CD4-positive, alpha-beta T cell treated with Interleukin-12 subunit alpha and Interleukin-12 subunit beta, for 1 hour (primary cell): Measurements from ENCODE around the gene RCAN1.
A peak's percentile ranks its signal among the peaks of the same experiment; 100 is the strongest.
"Not testable (repeated sequence)": the region's sequence is repeated elsewhere in the genome, so short reads cannot be mapped to it uniquely, and the experiment has no call there.

Experiments
- DNase-seq: peaks from one replicate; pipeline ENCODE4 v3.0.0-alpha.2; 2020

The RCAN1 gene

DNA sequence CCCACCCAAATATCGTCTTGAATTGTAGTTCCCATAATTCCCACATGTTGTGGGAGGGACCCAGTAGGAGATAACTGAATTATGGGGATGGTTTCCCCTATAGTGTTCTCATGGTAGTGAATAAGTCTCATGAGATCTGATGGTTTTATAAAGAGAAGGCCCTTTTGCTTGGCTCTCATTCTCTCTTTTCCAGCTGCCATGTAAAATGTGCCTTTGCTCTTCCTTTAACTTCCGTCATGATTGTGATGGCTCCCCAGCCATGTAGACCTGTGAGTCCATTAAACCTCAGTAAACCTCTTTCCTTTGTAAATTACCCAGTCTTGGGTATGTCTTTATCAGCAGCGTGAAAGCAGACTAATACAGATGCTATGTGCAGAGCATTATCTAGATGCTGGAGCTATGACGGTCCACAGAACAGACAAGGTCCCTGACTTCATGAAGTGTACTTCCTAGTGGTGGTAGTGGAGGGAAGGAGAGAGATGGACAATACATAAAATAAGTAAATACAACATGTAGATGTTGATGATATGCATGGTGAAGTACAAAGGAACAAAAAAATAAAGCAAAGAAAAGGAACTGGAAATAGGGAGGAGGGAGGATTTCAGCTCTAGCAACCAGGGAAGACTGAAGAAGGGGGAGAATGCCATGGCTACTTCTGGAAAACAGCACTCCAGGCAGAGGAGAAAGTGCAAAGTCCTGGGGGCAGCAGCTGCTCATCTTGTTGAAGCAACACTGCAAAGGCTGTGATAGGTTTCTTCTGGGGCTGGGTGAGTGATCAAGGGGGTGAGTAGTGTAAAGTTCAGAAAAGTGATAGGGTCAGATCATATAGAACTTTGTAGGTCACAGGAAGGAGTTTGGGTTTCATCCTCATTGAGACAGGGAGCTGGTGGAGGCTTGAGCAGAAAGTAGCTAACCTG is 6.8 kb upstream of the RCAN1 start:
- no peak for DNase-seq

DNA sequence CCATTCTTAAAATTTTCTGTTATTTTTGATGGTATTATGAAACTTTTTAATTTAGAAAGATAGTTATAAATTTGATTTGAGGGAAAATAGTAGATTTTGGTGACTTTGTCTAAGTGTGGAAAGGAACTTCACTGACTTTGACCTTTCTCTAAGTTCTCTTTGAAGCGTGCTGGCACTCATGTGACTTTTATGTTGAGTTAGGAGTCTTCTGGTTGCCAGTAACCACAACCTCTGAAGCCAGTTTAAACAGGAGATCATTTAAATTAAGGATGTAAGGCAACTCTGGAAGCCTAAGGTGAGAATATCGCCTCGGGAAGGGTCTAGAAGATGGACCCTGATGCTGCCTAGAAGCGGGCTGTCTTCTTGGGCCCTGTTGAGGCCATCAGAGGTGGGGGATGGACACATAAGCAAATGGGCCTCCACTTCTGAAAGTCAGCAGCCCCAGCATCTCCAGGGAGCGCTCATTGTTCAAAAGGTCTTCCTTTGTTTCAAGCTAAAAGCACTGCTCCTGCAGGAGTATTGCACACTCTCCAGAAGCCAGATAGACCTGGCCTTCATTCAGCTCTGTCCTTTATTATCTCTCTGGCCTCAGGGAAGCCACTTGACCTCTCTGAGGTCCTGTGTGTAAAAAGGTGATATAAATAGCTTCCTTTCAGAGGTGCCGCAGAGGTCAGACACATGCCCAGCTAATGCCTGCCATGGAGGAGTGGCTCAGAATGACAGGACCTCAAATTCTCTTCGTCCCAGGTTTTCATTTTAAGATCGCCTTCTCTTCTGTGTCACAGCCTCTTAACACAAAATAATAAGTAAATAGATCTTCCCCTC is 5.1 kb upstream of the RCAN1 start:
- DNase-seq = no peak

DNA sequence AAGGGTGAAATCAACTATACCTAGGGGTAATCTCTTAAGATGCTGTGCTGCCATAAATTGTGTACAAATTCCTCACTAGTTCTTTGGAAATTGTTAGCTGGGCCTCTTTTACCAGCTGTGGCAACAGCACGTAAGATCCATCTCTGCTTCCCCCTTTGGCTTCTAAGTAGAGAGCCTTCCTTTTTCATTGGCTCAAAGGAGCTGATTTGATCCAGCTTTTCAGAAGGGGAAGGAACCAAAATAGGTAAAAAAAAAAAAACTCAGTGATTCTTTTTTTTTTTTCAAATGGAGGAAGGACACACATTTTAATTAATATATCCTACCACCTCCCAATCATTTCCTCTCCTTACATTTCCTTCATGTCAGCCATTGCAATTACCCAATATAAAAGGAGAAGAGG is 4.0 kb upstream of the RCAN1 start:
- DNase-seq = no peak

DNA sequence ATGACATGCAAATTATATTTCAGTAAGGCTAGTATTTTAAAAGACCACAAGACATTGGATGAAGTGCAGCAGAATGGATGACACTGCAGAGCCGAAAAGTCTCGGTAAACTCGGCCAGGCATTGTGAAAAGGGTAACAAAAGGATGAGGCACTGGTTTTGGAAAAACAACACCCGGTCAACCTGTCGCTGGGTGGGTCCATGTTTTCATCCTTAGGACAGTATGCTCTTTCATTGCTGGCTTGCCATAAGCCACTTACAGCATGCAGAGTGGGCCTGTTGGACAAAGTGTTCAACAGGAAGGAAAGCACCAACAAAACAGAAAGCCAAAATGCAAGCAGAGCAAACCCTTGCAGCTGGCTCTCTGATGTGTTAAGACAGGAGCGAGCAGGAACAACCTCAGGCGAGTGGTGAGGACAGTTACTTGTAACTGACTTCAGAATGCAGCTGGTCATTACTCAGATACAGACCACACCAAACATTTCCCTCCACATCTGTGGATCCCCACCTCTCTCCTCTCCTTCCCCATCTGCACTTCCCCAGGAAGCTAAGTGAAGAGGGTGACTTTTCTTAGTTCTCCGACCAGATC is 2.9 kb upstream of the RCAN1 start:
- DNase-seq = no peak

DNA sequence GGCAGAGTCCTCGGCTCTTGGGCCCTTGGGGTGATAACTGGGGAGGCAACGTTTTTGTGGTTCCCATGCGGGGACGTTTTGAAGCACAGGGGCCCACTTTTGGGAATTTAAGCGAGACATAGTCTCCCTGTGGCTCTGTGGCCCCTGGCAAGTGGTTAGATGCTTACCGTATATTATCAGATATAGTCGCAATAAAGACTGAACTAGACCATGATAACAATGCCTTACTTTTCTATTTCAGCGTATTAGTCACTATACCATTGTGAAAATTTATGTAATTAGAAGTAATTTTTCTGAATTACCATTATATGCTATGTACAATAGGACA is 538 bp upstream of the RCAN1 start:
- no peak for DNase-seq

DNA sequence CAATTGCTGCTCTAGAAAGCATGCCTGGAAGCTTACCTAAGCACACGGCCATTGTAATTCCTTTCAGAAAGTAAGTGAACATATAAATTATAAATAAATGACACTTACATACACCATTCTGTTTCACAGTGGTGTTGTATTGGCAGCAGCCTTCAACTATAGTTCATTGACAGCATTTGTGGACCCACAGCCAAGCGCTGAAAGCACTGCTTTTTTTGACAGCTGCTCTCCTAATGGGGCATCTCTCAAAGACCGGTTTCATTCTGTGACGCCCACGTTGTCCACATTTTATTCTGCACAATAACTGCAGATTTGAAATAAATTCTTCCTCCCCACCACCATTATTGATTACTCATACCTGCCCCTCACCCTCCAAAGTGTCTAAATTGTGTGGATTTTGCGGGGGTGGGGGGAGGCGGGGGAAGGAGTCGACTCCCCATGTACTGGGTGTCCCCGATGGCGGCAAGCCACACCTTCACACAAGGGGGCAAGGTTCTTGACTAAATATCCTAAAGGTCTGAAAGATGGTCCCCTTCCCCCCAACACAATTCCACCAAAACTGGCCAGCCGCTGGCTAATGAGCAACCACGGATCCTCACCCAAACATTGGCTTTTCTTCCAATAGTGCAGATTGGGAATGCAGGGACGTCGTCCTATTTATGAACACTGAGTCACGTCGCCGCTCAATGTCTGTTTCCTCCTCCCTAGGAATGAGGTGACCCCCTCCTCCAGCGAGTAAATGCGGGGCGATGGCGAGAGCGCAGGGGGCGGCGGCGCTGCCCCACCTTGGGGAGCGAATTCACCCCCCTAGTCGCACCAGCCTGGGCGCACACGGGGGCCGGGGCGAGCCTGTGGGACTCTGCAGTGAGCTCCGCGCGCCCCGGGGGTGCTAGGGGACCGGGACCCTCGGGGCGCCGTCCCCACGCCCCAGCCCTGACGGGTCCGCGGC is 960 bp downstream of the RCAN1 start:
- DNase-seq = no peak

DNA sequence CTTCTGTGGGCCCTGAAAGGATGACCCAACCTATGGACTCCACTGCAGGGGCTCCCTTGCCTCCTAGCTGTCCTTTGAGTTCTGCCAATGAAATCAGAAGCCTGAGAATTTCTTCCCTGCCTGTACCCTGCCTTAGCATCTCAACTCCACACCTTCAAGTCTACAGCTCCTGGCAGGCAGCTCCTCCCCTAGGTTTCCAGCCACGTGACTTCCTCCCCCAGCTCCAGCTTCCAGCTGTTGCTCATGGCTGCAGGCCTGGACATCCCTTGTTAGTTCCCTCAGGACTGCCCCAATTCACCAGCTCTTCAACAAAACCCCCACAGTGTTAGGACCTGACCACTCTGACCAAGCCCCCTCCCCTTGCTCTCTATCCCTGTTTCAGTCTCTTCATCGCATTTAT is 2.4 kb downstream of the RCAN1 start:
- no peak for DNase-seq

DNA sequence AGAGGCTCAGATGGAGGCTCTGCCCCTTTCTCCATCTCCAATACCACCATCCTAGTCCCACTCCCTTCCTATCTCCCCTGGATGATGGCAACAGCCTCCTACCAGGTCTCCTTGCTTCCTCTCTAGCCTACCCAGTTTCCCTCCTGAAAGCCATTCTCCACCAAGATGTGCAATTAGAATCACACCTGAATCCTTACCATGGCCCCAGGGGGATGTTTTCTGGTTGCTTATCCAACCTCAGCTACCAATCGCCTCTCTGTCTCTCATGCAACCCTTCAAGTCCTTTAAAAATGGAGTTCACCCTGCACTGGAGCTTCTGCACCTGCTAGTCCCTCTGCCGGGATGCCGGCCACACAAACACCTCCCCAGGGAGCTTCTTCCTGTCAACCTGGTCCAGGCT is 2.9 kb downstream of the RCAN1 start:
- DNase-seq = no peak

DNA sequence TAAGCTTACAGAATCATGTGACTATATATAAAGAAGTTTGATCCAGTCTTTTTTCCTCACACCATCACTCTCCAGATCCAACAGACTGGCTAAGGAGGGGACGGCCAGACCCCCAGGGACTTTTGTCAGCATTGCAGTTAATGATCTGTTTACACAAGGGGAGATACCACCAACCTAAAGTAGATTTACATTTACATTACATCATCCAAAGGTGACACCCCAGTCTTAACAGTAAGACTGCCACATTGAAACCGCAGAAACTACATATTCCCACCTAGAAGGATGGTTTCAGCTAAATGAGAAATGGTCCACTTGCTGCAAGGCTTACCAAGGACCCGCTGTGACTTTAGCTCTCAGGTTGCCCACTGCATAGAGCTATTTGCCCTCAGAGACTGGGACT is 3.4 kb downstream of the RCAN1 start:
- DNase-seq = no peak

DNA sequence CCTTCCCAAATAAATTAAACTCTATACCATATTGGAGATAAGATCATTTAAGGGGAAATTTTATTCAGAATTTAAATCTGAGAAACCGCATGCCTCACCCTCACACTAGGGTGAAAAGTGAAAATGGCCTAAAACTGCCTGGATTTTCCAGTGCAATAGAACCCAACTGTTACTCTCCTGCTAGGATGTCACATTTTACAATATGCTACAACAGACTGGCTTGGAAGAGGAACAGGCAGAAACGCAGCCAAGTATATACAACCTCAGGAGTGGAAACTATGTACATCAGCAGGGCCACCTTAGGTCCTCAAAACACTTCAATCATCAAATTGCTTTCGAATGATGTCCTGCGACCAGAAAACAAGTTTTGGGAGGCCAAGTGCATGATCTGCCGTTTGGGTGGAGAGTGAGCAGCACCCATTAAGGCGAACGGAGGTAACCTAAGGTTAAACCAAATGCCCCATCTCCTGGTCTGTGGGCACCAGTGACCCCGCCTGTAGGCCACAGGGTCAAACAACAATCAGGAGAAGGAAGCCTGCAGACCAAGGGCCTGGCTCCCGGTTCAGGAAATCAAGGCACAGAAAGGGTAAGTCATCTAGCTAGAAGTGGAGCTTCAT is 4.9 kb downstream of the RCAN1 start:
- DNase-seq = no peak

DNA sequence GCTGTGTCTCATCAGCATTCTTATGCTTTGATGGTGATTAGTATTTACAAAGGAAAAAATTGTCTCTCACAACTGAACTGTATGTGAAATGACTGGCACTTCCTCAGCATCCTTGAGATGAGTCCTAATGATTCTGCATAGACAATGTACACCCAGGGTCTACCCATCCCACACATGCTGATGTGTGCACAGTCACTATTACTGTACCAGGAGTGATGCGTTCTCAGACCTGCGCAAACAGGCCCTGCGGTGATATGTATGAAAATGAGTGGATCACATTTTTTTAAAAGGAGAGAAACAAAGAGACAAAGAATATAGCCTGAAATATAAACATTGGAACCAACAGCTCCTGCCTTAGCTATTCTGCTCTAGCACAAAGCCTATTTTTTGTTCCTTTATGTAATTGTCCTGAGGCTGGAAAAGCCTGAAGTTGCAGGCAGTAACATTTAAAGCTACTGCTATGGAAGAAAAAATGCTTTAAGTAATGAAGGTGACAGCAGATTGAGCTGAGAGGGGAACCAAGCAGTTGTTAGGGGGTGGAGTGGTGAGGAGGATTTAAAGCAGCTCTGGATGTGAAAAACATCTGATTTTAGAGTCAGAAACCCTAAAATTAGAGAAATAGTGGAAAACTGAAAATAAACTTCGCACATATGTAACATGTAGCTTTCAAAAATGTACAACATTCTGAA is 5.5 kb downstream of the RCAN1 start:
- DNase-seq = no peak

DNA sequence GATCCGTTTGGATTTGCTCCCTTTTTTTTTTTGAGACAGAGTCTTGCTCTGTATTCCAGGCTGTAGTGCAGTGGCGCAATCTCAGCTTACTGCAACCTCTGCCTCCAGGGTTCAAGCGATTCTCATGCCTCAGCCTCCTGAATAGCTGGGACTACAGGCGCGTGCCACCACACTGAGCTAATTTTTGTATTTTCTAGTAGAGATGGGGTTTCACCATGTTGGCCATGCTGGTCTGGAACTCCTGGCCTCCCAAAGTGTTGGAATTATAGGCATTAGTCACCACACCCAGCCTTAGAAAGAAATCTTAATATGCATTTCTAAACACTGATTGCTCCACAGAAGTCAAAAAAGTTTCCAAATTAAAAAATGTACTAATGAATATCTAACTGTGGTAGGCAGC is 7.5 kb downstream of the RCAN1 start:
- DNase-seq = not testable (repeated sequence)

DNA sequence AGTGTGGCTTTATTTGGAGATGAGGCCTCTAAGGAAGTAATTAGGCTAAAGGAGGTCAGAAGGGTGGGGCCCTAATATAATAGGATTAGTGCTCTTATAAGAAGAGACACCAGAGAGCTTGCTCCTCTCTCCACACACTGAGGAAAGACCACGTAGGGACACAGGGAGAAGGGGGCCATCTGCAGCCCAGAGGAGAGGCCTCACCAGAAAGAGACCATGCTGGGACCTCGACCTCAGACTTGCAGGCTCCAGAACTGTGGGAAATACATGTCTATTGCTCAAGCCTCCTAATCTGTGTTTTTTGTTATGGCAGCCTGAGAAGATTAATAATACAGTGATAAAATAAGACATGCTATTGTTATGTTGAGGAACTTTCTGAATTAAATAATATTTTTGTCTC is 8.3 kb downstream of the RCAN1 start:
- no peak for DNase-seq

DNA sequence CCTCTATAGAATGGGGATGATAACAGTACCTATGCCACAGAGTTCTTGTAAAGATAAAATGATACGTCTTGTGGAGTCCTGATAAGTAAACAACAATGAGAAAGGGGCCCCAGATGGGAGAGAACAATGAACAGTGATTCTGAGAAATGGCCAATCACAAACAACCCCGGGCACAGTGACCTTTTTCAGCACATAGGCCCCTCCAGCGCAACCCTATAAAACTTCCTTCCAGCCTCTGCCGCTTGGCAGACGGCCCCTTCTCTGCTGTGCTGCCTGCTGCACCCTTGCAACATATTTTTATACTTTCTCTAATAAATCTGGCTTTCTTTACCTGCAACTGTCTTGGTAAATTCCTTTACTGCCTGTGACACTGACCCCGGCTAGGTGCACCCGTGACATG is 8.9 kb downstream of the RCAN1 start:
- DNase-seq = no peak

DNA sequence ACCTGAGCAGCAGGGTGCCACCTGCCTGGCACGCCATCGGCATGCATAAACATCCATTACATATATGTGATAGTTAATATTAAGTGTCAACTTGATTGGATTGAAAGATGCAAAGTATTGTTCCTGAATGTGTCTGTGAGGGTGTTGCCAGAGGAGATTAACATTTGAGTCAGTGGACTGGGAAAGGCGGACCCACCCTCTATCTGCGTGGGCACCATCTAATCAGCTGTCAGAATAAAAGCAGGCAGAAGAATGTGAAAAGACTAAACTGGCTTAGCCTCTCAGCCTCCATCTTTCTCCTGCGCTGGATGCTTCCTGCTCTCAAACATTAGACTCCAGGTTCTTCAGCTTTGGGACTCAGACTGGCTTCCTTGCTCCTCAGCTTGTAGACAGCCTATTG is 10.0 kb downstream of the RCAN1 start:
- not testable (repeated sequence) for DNase-seq

DNA sequence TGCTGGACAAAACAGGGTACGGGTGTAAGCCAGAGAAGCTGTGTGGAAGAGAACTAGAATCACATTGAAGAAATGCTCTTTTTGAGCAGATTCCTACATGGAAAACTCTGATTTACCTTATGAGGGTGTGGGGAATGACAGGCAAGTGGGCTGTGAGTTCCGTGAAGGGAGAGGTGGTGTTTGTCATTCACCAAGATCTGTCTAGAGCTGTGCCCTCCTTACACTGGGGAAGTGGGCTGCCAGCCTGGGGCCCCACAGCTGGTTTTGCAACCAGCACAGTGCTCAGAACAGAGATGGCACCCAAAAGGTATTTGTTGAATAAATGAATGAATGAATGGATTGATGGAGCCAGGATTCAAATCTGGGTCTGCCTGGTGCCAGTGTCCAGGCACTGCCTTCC is 10.4 kb downstream of the RCAN1 start:
- no peak for DNase-seq

DNA sequence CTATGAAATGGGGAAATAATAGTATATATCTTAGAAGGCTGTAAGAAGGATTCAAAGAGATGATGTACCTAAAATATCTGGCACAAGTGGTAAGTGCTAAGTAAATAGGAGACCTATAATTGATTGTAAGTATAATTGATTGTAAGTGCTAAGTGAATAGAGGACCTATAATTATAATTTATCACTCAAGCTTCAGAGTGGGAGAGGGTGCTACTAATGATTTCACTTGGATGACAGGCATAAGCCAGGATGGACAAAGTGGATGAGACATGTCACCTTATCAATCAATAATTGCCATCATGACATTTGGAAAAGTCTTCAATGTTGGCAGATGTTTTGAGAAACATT is 11.2 kb downstream of the RCAN1 start:
- no peak for DNase-seq

DNA sequence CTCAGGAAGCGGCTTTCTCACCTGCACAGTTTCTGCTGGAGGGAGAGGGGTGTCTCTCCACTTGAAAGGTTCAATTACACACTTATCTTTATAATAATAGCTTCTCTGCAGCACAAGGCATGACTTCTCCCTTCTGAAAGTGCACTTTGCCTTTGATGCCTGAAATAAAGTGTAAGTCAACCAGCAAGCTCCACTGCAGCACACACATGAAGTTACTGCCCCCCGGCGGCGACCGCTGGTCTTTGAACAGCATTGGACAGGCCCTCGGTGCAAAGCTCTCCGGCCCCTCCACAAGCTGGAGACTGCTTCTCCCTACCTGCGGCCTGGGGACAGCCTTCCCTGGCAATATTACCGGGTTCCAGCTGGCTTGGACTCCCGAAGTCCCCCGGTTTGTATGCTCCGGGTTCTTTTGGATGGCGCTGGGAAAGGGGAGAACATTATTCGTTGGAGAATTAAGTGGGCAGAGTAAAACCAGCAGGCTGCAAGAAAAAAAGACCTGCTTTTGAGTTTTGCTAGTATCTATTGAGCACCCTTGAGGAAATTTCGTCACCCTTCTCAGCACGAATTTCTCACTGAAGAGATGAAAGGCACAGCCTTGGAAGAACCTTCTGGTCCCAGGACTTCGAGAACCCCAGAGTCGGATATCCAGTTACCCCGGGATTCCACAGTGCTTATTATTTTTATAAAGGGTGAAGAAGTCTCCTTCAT is 11.8 kb downstream of the RCAN1 start:
- DNase-seq = peak; percentile 37

DNA sequence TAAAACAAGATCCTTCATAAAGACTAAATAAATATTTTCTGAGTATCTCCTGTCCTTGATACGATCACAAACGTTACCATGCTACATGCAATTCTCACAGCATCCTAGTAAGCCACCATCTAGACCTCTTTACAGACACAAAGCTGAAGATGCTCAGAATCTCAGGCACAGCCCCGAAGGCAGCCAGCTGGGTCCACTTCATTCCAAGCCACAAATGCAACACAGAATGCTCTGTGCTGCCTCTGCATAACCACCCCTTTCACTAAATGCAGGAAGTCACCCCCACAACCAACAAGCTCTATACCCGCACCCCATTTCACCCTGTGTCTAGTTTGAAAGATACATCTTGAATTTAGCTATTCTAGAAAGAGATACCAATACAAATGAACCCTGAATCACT is 12.9 kb downstream of the RCAN1 start:
- DNase-seq = no peak

DNA sequence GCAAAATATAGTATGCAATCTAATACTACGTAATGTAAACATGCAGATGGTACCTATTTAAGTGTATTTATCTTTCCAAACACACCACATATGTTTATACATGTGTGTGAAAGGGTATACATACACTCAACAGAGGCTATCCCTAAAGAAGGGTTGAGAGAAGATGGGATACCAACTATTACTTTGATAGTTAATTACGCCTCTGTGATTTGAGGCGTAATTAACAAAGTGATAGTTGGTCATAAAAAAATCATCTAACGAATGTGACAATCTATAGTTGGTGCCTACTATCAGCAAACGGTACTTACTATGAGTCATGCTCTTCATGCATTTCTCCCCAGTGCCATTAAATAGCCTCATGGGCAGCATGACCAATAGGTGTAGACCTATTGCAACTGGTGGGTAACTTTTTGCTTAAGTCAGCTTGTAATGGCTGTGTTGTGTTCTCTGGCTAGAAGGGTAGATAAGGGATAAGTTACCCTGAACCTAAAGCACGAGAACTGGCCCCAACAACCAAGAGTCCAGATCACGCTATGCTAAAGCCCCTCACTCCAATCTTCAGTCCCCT is 15.3 kb downstream of the RCAN1 start:
- DNase-seq = no peak

DNA sequence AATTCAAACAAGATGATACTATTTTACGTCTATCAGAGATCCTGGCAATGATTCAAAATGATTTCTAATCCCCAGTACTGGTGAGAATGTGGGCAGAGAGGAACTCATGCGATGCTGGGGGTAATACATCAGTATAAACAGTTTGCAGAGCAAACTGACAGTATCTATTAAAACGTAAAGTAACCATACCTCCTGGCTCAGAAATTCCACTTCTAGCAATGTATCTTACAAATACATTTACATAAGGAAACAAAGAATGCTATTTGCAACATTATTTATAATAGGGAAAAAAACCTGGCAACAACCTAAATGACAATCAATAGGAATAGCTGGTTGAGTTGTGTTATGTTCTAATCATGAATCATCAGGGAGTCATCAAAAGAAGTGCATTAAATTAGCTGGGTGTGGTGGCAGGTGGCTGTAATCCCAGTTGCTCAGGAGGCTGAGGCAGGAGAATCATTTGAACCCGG is 15.9 kb downstream of the RCAN1 start:
- DNase-seq = no peak
